Loucy (cell line): Measurements from ENCODE around the gene GSTT4.

Experiments
- CTCF ChIP-seq: fragments of 200-600 bp; sonication (generic); conservative IDR thresholded peaks from 2 replicates; pipeline ENCODE4 v1.5.1; 2014; ENCODE audit warnings: mild to moderate bottlenecking, antibody characterized with exemption, low read length
- EZH2phosphoT487 ChIP-seq: fragments of 200-600 bp; IDR thresholded peaks from 2 replicates; pipeline ENCODE4 v1.6.1; 2018; ENCODE audit warnings: antibody characterized with exemption, mild to moderate bottlenecking, moderate library complexity, borderline replicate concordance

GRCh38 chr22:24007253-24008021 lies 2.2 kb upstream of the GSTT4 start:
- no peak for TF ChIP-seq CTCF
- no peak for TF ChIP-seq EZH2phosphoT487
